Activated CD8-positive, alpha-beta memory T cell treated with anti-CD3 and anti-CD28 coated beads, Interleukin-2, amount 50 U/mL, for 4 hours (primary cell): ENCODE measurements around the gene GRAMD1C.
"Not testable (repeated sequence)": the region's sequence is repeated elsewhere in the genome, so short reads cannot be mapped to it uniquely, and the experiment has no call there.

Experiments
- DNase-seq: peaks from one replicate; pipeline ENCODE4 v3.0.0-alpha.2; 2020

The GRAMD1C gene

DNA sequence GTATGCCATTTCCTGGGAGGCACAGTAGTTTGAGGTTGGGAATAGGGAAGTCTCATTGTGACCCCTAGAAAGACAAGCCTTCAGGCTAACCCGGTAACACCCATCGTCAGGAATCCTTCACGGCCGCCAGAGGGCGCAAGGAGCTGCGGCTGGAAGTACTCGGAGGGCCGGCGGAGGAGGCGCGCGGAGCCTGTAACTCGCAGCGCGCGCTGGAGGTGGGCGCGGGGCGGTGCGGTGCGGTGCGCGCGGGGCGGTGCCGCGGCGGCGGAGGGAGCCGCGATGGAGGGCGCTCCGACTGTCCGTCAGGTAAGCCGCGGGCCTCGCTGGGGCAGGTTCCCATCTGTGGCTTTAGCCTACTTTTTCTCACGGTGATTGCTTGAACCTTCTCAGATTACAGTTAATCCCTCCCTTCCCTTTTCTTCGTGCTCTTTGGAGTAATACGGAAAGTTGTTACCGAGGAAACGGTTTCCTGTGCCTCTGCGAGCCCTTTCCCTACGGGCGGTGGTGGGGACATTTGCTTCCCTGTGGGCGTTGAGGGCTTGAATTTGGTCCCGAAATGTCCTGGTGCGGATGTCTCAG, at the start of gene GRAMD1C:
Gene GRAMD1C (plus strand): TSS at position 158 of the 579 bp plus-strand sequence. CDS start 122 bp downstream, at position 280.
- DNase-seq, result peak; percentile 85

DNA sequence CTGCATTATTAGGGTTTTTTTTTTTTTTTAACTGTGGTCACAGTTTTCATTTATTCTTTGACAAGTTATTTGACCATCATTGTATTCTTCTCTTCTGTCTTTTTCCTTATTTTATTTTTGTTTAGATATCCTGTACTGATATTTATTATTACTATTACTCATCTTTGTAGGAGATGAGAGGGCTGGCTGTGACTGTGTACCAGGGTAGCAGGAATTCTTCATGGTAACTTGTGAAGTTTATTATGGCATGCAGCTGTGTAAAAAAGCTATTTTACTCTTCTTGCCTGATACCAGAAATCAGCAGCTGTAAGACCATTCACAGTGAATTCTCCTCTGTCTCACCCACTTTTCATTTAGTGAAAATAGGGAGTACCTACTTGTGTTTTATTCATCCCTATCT, 47.2 kb upstream of the GRAMD1C start:
- DNase-seq, result no peak

- DNase-seq, result no peak
These were observed 44.1 kb upstream of the GRAMD1C start for GRCh38 chr3:113794526-113794925.

GRCh38 chr3:113795693-113796092, 42.9 kb upstream of the GRAMD1C start:
- no peak for DNase-seq

- DNase-seq, result no peak
These were observed 35.7 kb upstream of the GRAMD1C start for GRCh38 chr3:113802795-113803455.

GRCh38 chr3:113804661-113805060, 33.9 kb upstream of the GRAMD1C start:
- no peak for DNase-seq

- DNase-seq, result no peak
These were observed 33.3 kb upstream of the GRAMD1C start for GRCh38 chr3:113805249-113805648.

DNA sequence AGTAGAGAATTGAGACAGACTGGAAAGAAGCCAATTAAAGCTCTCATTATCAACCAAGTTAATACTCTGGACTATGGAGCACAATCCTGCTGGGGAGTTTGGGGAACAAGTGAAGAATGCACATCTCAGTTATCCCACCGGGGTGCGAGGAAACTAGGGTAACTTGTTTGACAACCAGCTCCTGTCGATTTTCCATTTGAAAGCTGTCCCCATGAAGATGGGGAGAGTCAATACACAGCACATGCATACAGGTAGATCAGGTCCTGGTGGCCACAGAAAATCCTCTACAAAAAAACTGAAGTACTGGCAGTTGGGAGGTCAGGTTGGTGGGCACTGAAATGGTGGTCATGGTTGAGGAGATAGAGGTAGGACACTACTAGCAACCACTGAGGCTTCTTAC, 25.7 kb upstream of the GRAMD1C start:
- no peak for DNase-seq

DNA sequence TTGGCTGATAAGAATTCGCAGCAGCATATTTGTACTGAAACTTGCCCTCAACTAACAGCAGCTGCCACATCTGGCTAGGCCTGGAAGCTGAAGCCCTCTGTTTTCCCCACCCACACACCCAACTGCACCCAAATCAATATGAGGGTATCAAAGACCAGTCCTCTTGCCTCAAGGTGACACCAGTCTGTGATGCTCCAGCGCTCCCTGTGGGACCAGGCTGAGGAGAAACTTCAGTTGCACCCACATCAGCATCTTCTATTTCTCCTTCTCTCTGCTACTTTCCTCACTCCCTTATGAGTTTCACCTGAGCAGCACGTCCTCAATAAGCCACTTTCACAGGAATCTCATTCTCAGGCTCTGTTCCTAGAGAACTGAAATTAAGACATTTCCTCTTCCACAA, 18.7 kb upstream of the GRAMD1C start:
- DNase-seq, result no peak

DNA sequence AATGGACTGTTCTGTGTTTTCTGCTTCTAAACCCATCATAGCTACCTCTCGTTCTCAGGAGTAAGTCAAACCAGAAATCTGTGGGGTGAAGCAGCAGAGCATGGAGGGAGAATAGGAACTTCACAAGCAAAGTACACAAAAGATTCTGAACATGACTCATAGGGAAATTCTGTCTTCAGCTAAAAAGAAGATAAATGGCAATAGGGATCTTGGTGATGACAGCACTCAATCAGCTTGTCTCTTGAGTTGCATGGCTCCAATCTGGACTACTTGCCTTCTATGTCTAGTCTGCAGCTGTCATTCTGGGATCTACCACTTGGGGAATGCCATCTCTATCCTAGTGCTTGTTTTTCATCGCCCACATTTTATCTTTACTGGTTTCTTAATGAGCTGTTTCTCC, 13.5 kb upstream of the GRAMD1C start:
- no peak for DNase-seq

DNA sequence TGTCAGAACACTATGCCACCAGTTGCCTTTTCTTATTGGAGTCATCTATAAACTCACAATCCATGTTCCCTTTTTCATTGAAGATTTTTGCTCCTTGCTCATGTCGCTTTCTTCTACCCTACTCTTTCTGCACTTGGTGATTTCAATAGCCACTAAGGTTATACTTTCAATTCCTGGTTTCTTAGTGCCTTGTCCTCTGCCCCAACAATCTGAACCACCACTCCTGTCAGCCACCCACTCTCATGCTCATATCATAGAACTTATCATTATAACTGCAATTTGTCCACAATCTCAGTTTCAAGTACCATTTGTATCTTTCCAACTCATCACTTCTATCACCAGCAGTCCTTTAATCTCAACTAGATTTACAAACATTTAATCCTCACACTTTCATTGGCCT, 10.0 kb upstream of the GRAMD1C start:
- DNase-seq, result no peak

GRCh38 chr3:113829576-113830354, 8.8 kb upstream of the GRAMD1C start:
- no peak for DNase-seq

- DNase-seq, result no peak
These were observed 7.6 kb upstream of the GRAMD1C start for GRCh38 chr3:113831103-113831355.

DNA sequence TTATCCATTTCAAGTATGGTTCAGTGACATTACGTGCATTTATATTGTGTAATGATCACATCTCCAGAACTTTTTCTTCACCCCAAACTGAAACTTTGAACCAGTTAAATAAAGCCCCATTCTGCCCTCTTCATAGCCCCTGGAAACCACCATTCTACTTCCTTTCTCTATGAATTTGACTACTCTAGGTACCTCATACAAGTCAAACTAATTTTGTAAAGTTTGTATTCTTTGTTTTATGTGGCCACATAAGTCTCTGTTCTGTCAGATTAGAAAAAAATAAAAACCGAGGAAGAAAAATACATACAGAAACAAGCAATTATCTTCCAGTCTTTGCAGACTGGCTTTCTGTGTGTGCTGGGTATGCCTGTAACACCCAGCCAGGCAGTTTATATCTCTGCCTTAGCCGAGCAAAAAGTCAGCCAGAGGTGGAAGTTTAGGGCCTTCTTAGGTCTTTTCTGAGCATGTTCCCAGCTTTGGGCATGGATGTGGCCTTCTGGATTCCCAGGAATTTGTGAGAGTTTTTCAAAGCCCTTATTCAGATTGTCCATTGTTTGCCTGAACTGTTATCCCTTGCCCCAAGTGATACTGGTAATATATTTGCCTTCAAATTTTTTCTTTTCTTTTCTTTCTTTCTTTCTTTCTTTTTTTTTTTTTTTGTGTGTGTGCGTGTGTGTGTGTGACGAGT, 6.0 kb upstream of the GRAMD1C start:
- DNase-seq, result no peak

DNA sequence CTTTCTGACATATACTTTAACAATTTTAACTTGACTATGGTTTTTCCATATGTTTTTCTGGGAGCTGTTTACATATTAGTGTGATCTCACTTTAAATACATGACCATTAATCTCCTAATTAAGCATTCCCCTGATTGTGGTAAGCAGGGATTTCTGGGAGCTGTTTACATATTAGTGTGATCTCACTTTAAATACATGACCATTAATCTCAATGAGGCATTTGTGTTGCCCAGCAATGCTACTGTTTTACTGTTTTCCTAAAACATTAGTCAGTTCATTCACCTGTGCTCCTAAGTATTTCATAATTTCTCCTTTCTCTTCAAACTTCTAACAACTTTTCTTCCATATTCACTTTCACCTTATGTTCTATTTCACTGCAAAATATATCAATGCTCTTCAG, 3.6 kb upstream of the GRAMD1C start:
- no peak for DNase-seq

- DNase-seq, result no peak
These were observed 963 bp downstream of the GRAMD1C start for GRCh38 chr3:113839551-113839950.

GRCh38 chr3:113844622-113845222, 6.1 kb downstream of the GRAMD1C start:
- DNase-seq, result no peak

GRCh38 chr3:113847247-113847646, 8.7 kb downstream of the GRAMD1C start:
- DNase-seq, result no peak

DNA sequence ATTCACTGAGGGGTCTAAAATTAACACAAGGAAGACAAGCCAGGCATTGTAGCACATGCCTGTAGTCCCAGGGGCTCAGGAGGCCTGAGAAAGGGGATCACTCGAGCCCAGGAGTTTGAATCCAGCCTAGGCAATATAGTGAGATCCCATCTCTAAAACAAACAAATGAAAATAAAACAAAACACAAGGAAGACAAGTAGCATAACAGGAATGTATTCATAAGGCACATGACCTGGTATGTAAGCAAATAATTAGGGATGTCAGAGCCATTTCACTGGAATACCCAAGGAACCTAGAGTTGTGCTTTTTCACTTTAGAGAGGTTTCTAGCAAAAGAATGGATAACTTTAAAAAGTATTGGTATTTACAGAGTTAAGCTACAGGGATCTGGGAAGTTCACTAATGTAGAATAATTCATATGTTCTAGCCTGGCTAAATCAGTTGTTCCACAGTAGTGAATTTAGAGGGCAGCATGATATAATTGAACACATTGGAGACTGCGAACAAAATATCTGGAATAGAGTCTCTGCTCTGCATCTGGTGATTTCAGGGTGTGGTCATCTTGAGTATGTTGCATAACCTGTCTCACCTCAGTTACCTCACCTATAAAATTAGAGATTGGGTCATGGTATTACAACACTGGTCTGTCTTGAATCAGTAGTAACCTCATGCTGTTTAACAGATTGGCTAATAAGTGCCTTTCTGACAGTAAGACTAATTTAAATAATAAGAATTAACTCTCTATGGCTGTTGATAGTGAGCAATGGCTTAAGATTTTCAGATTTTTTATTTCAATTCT, 9.3 kb downstream of the GRAMD1C start:
- no peak for DNase-seq

DNA sequence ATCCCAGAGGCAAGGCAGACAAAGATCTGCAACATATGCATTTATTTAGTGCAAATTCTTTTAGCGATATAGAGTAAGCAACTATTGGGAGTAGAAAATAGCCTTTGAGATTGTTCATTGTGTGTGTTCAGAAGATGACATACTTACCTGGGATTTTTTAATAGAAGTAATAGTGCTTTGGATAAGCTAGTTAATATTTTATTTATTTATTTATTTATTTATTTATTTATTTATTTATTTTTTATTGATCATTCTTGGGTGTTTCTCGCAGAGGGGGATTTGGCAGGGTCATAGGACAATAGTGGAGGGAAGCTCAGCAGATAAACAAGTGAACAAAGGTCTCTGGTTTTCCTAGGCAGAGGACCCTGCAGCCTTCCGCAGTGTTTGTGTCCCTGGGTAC, 10.5 kb downstream of the GRAMD1C start:
- not testable (repeated sequence) for DNase-seq

DNA sequence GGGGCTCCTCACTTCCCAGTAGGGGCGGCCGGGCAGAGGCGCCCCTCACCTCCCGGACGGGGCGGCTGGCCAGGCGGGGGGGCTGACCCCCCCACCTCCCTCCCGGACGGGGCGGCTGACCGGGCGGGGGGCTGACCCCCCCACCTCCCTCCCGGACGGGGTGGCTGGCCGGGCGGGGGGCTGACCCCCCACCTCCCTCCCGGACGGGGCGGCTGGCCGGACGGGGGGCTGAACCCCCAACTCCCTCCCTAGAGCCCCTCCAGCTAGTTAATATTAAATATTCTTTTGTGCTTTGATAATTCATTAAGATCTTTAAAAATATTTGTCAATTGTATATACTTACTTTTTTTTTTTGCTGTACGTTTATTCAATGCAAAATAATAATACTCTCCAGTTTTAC, 11.3 kb downstream of the GRAMD1C start:
- DNase-seq, result not testable (repeated sequence)

DNA sequence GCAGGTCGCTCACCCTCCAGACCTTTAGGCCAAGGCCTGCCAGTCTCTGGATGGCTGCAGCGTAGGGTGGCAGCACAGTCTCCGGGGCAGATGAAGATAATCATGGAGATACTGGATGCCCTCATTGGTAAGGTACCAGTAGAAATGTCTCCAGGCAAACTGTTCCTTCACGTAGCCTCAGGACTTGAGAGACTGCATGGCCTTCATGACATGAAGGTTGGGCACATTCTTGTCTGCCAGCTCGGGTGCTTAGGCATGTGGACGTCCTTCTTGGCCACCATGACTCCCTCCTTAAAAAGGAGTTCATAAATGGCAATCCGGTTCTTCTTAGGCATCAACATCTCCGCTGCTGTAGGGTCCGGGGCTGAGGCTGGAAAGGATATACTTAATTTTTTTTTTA, 11.8 kb downstream of the GRAMD1C start:
- not testable (repeated sequence) for DNase-seq

- no peak for DNase-seq
These were observed 13.9 kb downstream of the GRAMD1C start for GRCh38 chr3:113852506-113852905.
